ENCODE measurements around the gene SLC12A8.

The SLC12A8 gene

GRCh38 chr3:125234831-125235230 is 22.3 kb upstream of the SLC12A8 start:
- Histone ChIP-seq H3K79me2 (ENCODE audit: low read length) (no peaks in the 10 kb centered on the region), H3K9me2 (replicated peaks; ENCODE audit: insufficient read depth, low read length) (no peaks in the 10 kb centered on the region), H3K27me3 (replicated peaks; ENCODE audit: insufficient read depth, low read length) (no peaks in the 10 kb centered on the region), H4K20me1 (ENCODE audit: insufficient read depth, low read length) (no peaks in the 10 kb centered on the region), H3F3A (ENCODE audit: insufficient read depth, low read length) (no peaks in the 10 kb centered on the region), H3K9me3 (replicated peaks; ENCODE audit: insufficient read depth, low read length) (no peaks in the 10 kb centered on the region), H3K4me2 (ENCODE audit: low read depth, low read length) (no peak overlapping the region), H3K4me1 (ENCODE audit: low read length) (no peaks in the 10 kb centered on the region), H3K9ac (ENCODE audit: low read length) (no peak overlapping the region), H3K27ac (ENCODE audit: low read length) (no peak overlapping the region), H3K36me3 (replicated peaks; ENCODE audit: insufficient read depth, low read length) (no peaks in the 10 kb centered on the region), H3K4me3 (ENCODE audit: low read length) (no peak overlapping the region), H2AFZ (ENCODE audit: low read length) (no peak overlapping the region)
- DNase-seq, result no peak
- TF ChIP-seq, protein P1, sequence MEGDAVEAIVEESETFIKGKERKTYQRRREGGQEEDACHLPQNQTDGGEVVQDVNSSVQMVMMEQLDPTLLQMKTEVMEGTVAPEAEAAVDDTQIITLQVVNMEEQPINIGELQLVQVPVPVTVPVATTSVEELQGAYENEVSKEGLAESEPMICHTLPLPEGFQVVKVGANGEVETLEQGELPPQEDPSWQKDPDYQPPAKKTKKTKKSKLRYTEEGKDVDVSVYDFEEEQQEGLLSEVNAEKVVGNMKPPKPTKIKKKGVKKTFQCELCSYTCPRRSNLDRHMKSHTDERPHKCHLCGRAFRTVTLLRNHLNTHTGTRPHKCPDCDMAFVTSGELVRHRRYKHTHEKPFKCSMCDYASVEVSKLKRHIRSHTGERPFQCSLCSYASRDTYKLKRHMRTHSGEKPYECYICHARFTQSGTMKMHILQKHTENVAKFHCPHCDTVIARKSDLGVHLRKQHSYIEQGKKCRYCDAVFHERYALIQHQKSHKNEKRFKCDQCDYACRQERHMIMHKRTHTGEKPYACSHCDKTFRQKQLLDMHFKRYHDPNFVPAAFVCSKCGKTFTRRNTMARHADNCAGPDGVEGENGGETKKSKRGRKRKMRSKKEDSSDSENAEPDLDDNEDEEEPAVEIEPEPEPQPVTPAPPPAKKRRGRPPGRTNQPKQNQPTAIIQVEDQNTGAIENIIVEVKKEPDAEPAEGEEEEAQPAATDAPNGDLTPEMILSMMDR (IDR thresholded peaks at IDR 0.05; ENCODE audit: low read length), result no peak
- TF ChIP-seq EZH2 (optimal IDR thresholded peaks at IDR 0.05; ENCODE audit: low read depth, low read length), result no peak
- no peak for TF ChIP-seq EZH2phosphoT487 (IDR thresholded peaks at IDR 0.05; ENCODE audit: low read length)

DNA sequence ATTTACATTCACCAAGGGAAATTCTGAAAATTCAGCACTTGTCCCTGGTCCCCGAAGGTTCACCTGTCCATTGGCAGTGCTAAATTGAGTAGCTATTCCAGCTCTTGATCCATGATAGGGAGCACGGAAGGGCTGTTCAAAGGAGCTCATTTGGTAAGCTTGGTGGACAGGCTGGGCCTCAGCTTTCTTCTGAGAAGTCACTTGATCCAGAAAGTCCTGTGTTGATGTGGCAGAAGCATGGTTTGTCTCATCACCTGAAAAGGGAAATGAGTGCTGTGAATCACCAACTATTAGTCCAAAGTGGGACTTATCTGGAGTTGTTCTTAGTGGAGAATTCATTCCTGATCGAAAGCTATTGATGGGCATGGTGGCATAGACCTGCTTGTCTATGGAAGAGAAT is 19.9 kb upstream of the SLC12A8 start:
- Histone ChIP-seq H3K9me3 (replicated peaks; ENCODE audit: insufficient read depth, low read length) (no peaks in the 10 kb centered on the region), H3K9ac (ENCODE audit: low read length) (no peak overlapping the region), H3K4me2 (ENCODE audit: low read depth, low read length) (no peak overlapping the region), H2AFZ (ENCODE audit: low read length) (no peak overlapping the region), H3F3A (ENCODE audit: insufficient read depth, low read length) (no peaks in the 10 kb centered on the region), H3K27me3 (replicated peaks; ENCODE audit: insufficient read depth, low read length) (no peaks in the 10 kb centered on the region), H3K27ac (ENCODE audit: low read length) (no peak overlapping the region), H3K36me3 (replicated peaks; ENCODE audit: insufficient read depth, low read length) (no peaks in the 10 kb centered on the region), H3K9me2 (replicated peaks; ENCODE audit: insufficient read depth, low read length) (no peaks in the 10 kb centered on the region), H3K4me1 (ENCODE audit: low read length) (no peaks in the 10 kb centered on the region), H3K4me3 (ENCODE audit: low read length) (no peak overlapping the region), H3K79me2 (ENCODE audit: low read length) (no peaks in the 10 kb centered on the region), H4K20me1 (ENCODE audit: insufficient read depth, low read length) (no peaks in the 10 kb centered on the region)
- DNase-seq, result no peak
- TF ChIP-seq, protein P1 (IDR thresholded peaks at IDR 0.05; ENCODE audit: low read length), result no peak
- TF ChIP-seq EZH2 (optimal IDR thresholded peaks at IDR 0.05; ENCODE audit: low read depth, low read length), result no peak
- no peak for TF ChIP-seq EZH2phosphoT487 (IDR thresholded peaks at IDR 0.05; ENCODE audit: low read length)

GRCh38 chr3:125231895-125232294 is 19.3 kb upstream of the SLC12A8 start:
- Histone ChIP-seq H3K9me2 (replicated peaks; ENCODE audit: insufficient read depth, low read length) (no peaks in the 10 kb centered on the region), H3K4me1 (ENCODE audit: low read length) (no peaks in the 10 kb centered on the region), H3K9me3 (replicated peaks; ENCODE audit: insufficient read depth, low read length) (no peaks in the 10 kb centered on the region), H3K79me2 (ENCODE audit: low read length) (no peaks in the 10 kb centered on the region), H3K9ac (ENCODE audit: low read length) (no peak overlapping the region), H3K4me3 (ENCODE audit: low read length) (no peak overlapping the region), H3K36me3 (replicated peaks; ENCODE audit: insufficient read depth, low read length) (no peaks in the 10 kb centered on the region), H4K20me1 (ENCODE audit: insufficient read depth, low read length) (no peaks in the 10 kb centered on the region), H3K27me3 (replicated peaks; ENCODE audit: insufficient read depth, low read length) (no peaks in the 10 kb centered on the region), H3K4me2 (ENCODE audit: low read depth, low read length) (no peak overlapping the region), H3F3A (ENCODE audit: insufficient read depth, low read length) (no peaks in the 10 kb centered on the region), H2AFZ (ENCODE audit: low read length) (no peak overlapping the region), H3K27ac (ENCODE audit: low read length) (no peak overlapping the region)
- no peak for TF ChIP-seq EZH2 (optimal IDR thresholded peaks at IDR 0.05; ENCODE audit: low read depth, low read length)
- TF ChIP-seq, protein P1 (IDR thresholded peaks at IDR 0.05; ENCODE audit: low read length), result no peak
- TF ChIP-seq EZH2phosphoT487 (IDR thresholded peaks at IDR 0.05; ENCODE audit: low read length), result no peak
- no peak for DNase-seq
